Heart left ventricle (tissue), 13 donors: ENCODE data around the gene MPP3.

Source experiments
- POLR2A ChIP-seq, 2 donors: fragments of 450-650 bp; IDR thresholded peaks; one replicate each; pipeline ENCODE4 v1.6.1; 2017; ENCODE audit warnings: antibody characterized with exemption in 2 of 2, mild to moderate bottlenecking in 2 of 2, moderate library complexity in 2 of 2
- TF ChIP-seq, protein P1 (sequence below), 12 donors: fragments of 200-600 bp; sonication (generic) in 4 of 12; IDR thresholded peaks; one replicate each; pipeline versions ENCODE4 v1.5.0 to v1.8.0; 2018 to 2022; ENCODE audit warnings: antibody characterized with exemption in 12 of 12, mild to moderate bottlenecking in 5 of 12
- donor health status: ischemic (EF 13 %, LVEDD 7.1; RV severe dilation, severe dysfunction).
- donor health status: DM: no; HTN: yes; CAD: no.
- donor health status: DM: no; HTN: no; CAD: no.
- donor health status: ischemic (EF 25% LVEDD 6.9; RV normal size, moderate dysfunction).
- donor health status: ischemic (EF 25% LVEDD 5.7; RV mildly dilated, moderate dysfunction).
- donor health status: ischemic (EF 35%, LVEDD 5.7; RV mildly dilated, moderate dysfunction).
- donor health status: nonischemic (EF 11% LVEDD 7.7; RV severe dilation, severe dysfunction).
- donor health status: DM: yes; HTN: yes; CAD: no.
- donor health status: PGD.
- donor health status: ischemic (EF 29% LVEDD 5.4; RV normal size, mild dysfunction).
- donor health status: nonischemic (EF 23%, LVEDD 6.1; RV moderate dilation, normal function).

DNA sequence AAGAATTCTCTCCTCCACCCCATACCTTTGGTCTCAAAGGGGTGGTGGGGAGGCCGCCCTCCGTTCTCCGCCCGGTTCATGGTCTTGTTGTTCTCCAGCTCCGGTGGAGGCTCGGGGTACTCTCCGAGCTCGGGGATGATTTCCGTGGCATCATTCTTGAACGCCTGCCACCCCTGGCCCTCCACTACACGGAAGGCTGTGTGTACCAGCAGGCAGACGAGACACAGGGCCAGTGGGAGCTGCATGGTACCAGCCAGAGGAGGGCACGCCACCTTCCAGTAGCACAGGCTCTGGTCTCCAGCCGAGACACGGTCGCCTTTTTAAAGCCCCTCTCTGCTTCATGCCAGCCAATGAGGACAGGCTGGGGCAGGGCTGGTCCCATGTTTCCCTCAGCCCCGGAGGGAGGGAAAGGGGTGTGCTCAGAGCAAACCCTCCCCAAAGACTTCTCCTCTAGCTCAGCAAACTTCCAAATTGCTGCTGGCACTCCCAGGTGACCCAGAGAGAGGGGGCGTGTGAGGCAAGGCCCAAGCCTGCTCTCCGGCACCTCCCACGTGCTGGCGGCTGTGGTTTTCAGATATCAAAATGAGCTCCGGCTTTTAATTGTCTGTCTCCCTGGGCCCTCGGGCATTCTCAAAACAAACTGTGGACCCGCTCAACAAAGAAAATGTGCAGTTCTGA lies 74.3 kb downstream of the MPP3 start, which contains the start of gene SOST:
- TF ChIP-seq, protein P1, sequence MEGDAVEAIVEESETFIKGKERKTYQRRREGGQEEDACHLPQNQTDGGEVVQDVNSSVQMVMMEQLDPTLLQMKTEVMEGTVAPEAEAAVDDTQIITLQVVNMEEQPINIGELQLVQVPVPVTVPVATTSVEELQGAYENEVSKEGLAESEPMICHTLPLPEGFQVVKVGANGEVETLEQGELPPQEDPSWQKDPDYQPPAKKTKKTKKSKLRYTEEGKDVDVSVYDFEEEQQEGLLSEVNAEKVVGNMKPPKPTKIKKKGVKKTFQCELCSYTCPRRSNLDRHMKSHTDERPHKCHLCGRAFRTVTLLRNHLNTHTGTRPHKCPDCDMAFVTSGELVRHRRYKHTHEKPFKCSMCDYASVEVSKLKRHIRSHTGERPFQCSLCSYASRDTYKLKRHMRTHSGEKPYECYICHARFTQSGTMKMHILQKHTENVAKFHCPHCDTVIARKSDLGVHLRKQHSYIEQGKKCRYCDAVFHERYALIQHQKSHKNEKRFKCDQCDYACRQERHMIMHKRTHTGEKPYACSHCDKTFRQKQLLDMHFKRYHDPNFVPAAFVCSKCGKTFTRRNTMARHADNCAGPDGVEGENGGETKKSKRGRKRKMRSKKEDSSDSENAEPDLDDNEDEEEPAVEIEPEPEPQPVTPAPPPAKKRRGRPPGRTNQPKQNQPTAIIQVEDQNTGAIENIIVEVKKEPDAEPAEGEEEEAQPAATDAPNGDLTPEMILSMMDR (IDR thresholded peaks at IDR 0.05), result no peak
- no peak for TF ChIP-seq POLR2A (IDR thresholded peaks at IDR 0.05)
